Measurements from ENCODE around the gene ZNF622. TPM values are rescaled to one million over a fixed set of nuclear protein-coding genes. Genes with fewer than 3 reads are reported as not detected.

ZNF622 gene
- total RNA-seq, 4 donors from 2014 or later, result 25.8 to 36.1 (median 30.0) TPM

DNA sequence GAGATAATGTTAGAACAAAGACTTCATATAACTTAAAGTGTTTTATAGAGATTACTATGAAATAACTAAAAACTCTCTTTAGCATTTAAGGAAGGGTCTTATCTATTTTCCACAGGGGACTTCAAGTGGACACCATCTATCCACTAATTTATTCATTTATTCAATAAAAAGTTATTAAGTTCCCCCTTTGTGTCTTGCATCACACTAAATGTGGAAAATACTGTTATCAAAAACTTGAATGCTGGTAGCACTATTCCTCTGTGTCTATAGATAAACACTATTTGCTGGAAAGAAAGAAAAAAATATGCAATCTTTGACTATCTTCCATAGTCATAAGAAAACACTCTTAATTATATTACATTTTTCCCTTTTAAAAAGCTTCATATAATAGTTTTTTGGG is 20.1 kb upstream of the ZNF622 start:
- no peak for DNase-seq (ENCODE audit: low spot score in 2 of 2)
- no peak overlapping the region for H3K4me3 ChIP-seq (ENCODE audit: low read depth, poor library complexity, severe bottlenecking)
- intact Hi-C loops (cut with DNase I; ENCODE audit: low total_unique reads), result no loop called here
- TF ChIP-seq, protein P1, sequence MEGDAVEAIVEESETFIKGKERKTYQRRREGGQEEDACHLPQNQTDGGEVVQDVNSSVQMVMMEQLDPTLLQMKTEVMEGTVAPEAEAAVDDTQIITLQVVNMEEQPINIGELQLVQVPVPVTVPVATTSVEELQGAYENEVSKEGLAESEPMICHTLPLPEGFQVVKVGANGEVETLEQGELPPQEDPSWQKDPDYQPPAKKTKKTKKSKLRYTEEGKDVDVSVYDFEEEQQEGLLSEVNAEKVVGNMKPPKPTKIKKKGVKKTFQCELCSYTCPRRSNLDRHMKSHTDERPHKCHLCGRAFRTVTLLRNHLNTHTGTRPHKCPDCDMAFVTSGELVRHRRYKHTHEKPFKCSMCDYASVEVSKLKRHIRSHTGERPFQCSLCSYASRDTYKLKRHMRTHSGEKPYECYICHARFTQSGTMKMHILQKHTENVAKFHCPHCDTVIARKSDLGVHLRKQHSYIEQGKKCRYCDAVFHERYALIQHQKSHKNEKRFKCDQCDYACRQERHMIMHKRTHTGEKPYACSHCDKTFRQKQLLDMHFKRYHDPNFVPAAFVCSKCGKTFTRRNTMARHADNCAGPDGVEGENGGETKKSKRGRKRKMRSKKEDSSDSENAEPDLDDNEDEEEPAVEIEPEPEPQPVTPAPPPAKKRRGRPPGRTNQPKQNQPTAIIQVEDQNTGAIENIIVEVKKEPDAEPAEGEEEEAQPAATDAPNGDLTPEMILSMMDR (IDR thresholded peaks at IDR 0.05), result no peak
- no peak for TF ChIP-seq POLR2A (IDR thresholded peaks at IDR 0.05)

DNA sequence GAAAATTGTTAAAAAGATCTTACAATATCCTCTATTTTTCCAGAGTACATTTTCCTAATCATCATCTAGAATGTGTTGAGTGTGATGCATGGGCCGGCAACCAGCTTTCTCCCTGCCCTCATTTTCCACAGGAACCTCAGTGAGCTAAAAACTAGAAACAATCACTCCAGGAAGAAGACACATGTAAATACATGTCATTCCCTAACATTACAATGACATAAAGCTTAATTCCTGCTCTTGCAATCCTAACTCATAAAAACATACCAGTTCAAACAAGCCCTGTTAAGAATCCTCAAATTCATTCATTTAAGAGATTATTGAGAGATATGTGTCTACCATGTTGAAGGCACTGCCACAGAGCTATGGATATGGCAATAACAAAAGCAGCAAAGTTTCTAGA is 18.5 kb upstream of the ZNF622 start:
- no peak for DNase-seq (ENCODE audit: low spot score in 2 of 2)
- H3K4me3 ChIP-seq (ENCODE audit: low read depth, poor library complexity, severe bottlenecking), result no peak overlapping the region
- TF ChIP-seq POLR2A (IDR thresholded peaks at IDR 0.05), result no peak
- TF ChIP-seq, protein P1 (IDR thresholded peaks at IDR 0.05), result no peak
- intact Hi-C loops (cut with DNase I; ENCODE audit: low total_unique reads), result no loop called here
- WGBS, 2 donors, result 43 to 45% methylated on average over 1 of the region's 1 CpG

DNA sequence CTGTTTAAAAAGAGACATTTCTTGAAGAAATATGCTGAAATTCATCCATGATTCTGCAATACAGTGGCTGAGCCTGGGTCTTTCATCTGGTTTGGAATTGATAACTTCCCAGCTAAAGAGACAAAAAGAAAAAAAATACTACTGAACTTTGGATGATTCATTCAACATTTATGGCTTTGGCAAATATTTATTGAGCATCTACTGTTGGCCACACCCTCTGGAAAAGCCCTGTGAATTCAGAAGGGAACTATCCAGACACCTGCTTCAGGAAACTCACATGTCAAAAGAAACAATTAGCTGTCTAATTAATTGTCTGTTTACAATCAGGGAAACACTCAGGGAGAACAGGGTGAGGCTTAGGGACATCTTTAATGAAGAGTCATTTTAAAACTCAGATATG is 17.8 kb upstream of the ZNF622 start:
- intact Hi-C loops (cut with DNase I; ENCODE audit: low total_unique reads), result no loop called here
- TF ChIP-seq, protein P1 (IDR thresholded peaks at IDR 0.05), result no peak
- no peak for TF ChIP-seq POLR2A (IDR thresholded peaks at IDR 0.05)
- no peak for DNase-seq (ENCODE audit: low spot score in 2 of 2)
- no peak overlapping the region for H3K4me3 ChIP-seq (ENCODE audit: low read depth, poor library complexity, severe bottlenecking)

DNA sequence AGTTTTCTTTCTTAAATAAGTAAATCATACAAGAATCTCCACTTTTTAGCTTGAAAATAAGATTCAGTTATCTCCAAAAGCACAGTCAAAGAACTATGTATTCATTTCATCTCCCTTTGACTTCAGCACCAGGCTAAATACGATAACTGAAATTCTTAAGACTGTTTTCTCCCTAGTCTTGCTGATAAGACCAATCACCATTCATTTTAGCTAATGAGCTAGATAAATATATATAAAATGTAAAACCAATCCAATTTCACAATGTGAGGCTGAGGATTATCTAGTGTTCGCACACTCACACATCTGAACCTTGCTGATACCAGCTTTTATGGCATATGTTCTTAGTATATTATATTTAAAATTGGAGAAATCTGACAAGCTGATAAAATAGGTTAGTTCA is 17.3 kb upstream of the ZNF622 start:
- no peak for TF ChIP-seq POLR2A (IDR thresholded peaks at IDR 0.05)
- TF ChIP-seq, protein P1 (IDR thresholded peaks at IDR 0.05), result no peak
- WGBS, 2 donors, result 94 to 96% methylated on average over 2 of the region's 2 CpGs
- no peak for DNase-seq (ENCODE audit: low spot score in 2 of 2)
- H3K4me3 ChIP-seq (ENCODE audit: low read depth, poor library complexity, severe bottlenecking), result no peak overlapping the region
- intact Hi-C loops (cut with DNase I; ENCODE audit: low total_unique reads), result no loop called here

DNA sequence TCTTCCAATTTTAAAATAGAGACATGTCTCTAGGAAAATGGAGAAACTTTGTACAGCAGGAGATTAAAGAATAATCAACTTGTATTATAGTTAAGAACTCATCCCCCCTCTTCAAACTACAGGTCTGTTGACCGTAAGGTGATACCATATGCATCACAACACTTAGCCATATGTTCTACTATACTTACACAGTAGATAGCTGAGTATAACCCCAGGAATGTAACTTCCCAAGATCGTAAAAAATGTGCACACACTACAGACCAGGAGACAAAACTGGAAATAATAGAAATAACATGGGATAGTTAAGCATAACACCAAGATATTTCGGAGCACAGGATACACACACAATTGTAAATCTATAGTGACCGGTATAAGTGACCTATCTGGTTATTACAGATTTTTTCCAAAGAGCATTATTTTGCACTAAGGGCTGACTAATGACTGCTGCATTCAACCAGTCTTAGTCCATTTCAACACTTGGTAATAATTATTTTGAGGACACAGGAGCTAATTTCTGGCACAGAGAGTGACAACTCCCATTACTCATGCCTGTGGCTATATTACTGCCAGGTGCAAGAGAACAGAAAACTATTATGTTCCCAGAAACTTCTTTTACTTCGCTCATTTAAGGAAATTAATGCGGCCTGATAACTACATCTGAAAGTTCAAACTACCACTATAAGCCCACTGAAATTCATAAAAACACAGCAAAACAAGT is 15.4 kb upstream of the ZNF622 start:
- H3K4me3 ChIP-seq (ENCODE audit: low read depth, poor library complexity, severe bottlenecking), result no peak overlapping the region
- intact Hi-C loops (cut with DNase I; ENCODE audit: low total_unique reads), result no loop called here
- TF ChIP-seq POLR2A (IDR thresholded peaks at IDR 0.05), result no peak
- TF ChIP-seq, protein P1 (IDR thresholded peaks at IDR 0.05), result no peak
- 71 to 73% methylated on average over 6 of the region's 6 CpGs for WGBS, 2 donors
- no peak for DNase-seq (ENCODE audit: low spot score in 2 of 2)

DNA sequence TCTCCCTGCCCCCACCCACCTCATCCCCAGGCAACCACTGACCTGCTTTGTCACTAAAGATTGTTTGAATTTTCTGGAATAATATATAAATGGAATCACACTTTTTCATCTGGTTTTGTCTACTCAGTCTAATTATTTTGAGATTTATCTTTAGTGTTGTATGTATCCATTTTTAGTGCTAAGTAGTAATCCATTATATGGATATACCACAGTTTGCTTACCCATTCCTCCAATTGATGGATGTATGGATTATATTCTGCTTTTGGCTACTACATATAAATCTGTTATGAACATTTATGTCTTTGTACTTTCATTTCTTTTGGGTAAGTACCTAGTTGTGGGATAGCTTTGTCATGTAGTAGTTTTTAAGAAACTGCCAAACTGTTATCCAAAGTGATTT is 14.5 kb upstream of the ZNF622 start:
- DNase-seq (ENCODE audit: low spot score in 2 of 2), result no peak
- intact Hi-C loops (cut with DNase I; ENCODE audit: low total_unique reads), result no loop called here
- H3K4me3 ChIP-seq (ENCODE audit: low read depth, poor library complexity, severe bottlenecking), result no peak overlapping the region
- TF ChIP-seq, protein P1 (IDR thresholded peaks at IDR 0.05), result no peak
- no peak for TF ChIP-seq POLR2A (IDR thresholded peaks at IDR 0.05)
